Stomach (tissue), 4 donors: ENCODE measurements around the gene DNAH11.

Experiments
- POLR2A ChIP-seq, 4 donors: fragments of 450-650 bp; IDR thresholded peaks; one replicate each; pipeline ENCODE4 v1.6.1; 2016; ENCODE audit warnings: antibody characterized with exemption in 4 of 4, control low read depth in 2 of 4, mild to moderate bottlenecking in 1 of 4, moderate library complexity in 1 of 4
- TF ChIP-seq, protein P1 (sequence below), 7 experiments: fragments of 450-650 bp in 4 of 7; fragments of 200-600 bp in 3 of 7; sonication (generic) in 3 of 7; IDR thresholded peaks; one replicate each; pipeline ENCODE4 v1.5.1; 2016 to 2019; ENCODE audit warnings: antibody characterized with exemption in 7 of 7, control low read depth in 2 of 7, mild to moderate bottlenecking in 1 of 7

DNA sequence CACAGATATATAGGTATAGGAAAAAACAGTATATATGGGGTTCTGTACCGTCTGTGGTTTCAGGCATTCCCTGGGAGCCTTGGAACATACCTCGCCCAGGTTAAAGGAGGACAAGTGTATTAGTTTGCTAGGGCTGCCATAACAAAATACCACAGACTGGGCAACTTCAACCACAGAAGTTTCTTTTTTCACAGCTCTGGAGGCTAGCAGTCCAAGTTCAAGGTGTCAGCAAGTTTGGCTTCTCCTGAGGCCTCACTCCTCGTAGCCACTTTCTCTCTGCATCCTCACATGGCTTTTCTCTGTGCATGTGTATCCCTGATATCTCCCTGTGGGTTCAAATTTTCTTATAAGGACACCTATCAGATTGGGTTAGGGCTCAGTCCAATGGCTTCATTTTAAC lies 189.1 kb downstream of the DNAH11 start:
- no peak for TF ChIP-seq POLR2A (IDR thresholded peaks at IDR 0.05)
- TF ChIP-seq, protein P1, sequence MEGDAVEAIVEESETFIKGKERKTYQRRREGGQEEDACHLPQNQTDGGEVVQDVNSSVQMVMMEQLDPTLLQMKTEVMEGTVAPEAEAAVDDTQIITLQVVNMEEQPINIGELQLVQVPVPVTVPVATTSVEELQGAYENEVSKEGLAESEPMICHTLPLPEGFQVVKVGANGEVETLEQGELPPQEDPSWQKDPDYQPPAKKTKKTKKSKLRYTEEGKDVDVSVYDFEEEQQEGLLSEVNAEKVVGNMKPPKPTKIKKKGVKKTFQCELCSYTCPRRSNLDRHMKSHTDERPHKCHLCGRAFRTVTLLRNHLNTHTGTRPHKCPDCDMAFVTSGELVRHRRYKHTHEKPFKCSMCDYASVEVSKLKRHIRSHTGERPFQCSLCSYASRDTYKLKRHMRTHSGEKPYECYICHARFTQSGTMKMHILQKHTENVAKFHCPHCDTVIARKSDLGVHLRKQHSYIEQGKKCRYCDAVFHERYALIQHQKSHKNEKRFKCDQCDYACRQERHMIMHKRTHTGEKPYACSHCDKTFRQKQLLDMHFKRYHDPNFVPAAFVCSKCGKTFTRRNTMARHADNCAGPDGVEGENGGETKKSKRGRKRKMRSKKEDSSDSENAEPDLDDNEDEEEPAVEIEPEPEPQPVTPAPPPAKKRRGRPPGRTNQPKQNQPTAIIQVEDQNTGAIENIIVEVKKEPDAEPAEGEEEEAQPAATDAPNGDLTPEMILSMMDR (IDR thresholded peaks at IDR 0.05), result no peak
